Transverse colon (tissue), 4 donors: Measurements from ENCODE around the gene SPACA6. TPM values are rescaled to one million over a fixed set of nuclear protein-coding genes. Genes with fewer than 3 reads are reported as not detected.
A peak's percentile ranks its signal among the peaks of the same experiment; 100 is the strongest.

ENCODE experiments used
- DNase-seq: peaks from one replicate; pipeline ENCODE4 v3.0.0-alpha.2; 2019
- H3K27ac ChIP-seq, 4 donors: fragments of 200-600 bp; sonication (generic); 2 replicates each; pipeline ENCODE4 v1.5.1; 2016 to 2018; ENCODE audit warnings: inconsistent platforms in 4 of 4
- H3K27me3 ChIP-seq: fragments of 200-600 bp; sonication (generic); 2 replicates; pipeline ENCODE4 v1.5.1; 2017; ENCODE audit warnings: inconsistent platforms
- H3K36me3 ChIP-seq, 4 donors: fragments of 200-600 bp; sonication (generic); 2 replicates each; pipeline ENCODE4 v1.5.1; 2017 to 2019; ENCODE audit warnings: inconsistent platforms in 4 of 4
- H3K4me1 ChIP-seq, 4 donors: fragments of 200-600 bp; sonication (generic); 2 replicates each; pipeline ENCODE4 v1.5.1; 2017 to 2020; ENCODE audit warnings: inconsistent platforms in 4 of 4
- H3K4me3 ChIP-seq, 4 donors: fragments of 200-600 bp; sonication (generic); 1 replicate in 1 of 4; 2 replicates in 3 of 4; pipeline versions ENCODE4 v1.5.1 to v1.6.1; 2017 to 2019; ENCODE audit warnings: inconsistent platforms in 4 of 4
- H3K9me3 ChIP-seq, 2 donors: fragments of 200-600 bp; sonication (generic); 2 replicates each; pipeline ENCODE4 v1.5.1; 2017 to 2019; ENCODE audit warnings: inconsistent platforms in 2 of 2
- EP300 ChIP-seq: sonication (generic); formaldehyde crosslinking; IDR thresholded peaks from one replicate; pipeline ENCODE4 v1.6.1; 2017; ENCODE audit warnings: antibody characterized with exemption, low read depth
- POLR2A ChIP-seq: fragments of 450-650 bp; IDR thresholded peaks from one replicate; pipeline ENCODE4 v1.6.1; 2016; ENCODE audit warnings: antibody characterized with exemption, mild to moderate bottlenecking, moderate library complexity
- POLR2AphosphoS5 ChIP-seq, 3 donors: sonication (generic); formaldehyde crosslinking; IDR thresholded peaks; one replicate each; pipeline ENCODE4 v1.6.1; 2016; ENCODE audit warnings: antibody characterized with exemption in 3 of 3
- WGBS, 2 donors: methylation state at CpG; one replicate each; pipeline ENCODE4 v1.1.5; 2018; ENCODE audit warnings: low coverage in 1 of 2; 5-methylcytosine and 5-hydroxymethylcytosine counted together
- in situ Hi-C, 4 donors: fragments of 200-750 bp; cut with MboI; loops; one replicate each; pipeline versions ENCODE4 v1.15.0 to v1.15.1; 2017; ENCODE audit warnings: low sequenced_read_pairs in 3 of 4, low pct_ligation_motif_present in 1 of 4, low pct_unique_long_range_greater_than_20kb in 1 of 4
- intact Hi-C: fragments of 100-400 bp; cut with DNase I; formaldehyde crosslinking; loops from one replicate; pipeline ENCODE4 v1.15.1; 2023; ENCODE audit warnings: low total_unique reads
- total RNA-seq, 4 donors: library from RNA; depleted of rRNA; stranded (reverse); fragments of >200 nt; gene quantifications; one replicate each; pipeline ENCODE4 v1.1.0, GENCODE V29; 2016
- TF ChIP-seq, protein P1 (sequence below), 5 experiments: fragments of 200-600 bp in 3 of 5; fragments of 450-650 bp in 2 of 5; sonication (generic) in 3 of 5; IDR thresholded peaks; 1 replicate in 2 of 5; 2 replicates in 3 of 5; pipeline ENCODE4 v1.5.1; 2016 to 2017; ENCODE audit warnings: antibody characterized with exemption in 5 of 5, inconsistent platforms in 3 of 5, mild to moderate bottlenecking in 2 of 5, moderate library complexity in 1 of 5

The SPACA6 gene
- total RNA-seq, 4 donors from 2014 or later: 2.3 to 25.1 (median 12.4) TPM

DNA sequence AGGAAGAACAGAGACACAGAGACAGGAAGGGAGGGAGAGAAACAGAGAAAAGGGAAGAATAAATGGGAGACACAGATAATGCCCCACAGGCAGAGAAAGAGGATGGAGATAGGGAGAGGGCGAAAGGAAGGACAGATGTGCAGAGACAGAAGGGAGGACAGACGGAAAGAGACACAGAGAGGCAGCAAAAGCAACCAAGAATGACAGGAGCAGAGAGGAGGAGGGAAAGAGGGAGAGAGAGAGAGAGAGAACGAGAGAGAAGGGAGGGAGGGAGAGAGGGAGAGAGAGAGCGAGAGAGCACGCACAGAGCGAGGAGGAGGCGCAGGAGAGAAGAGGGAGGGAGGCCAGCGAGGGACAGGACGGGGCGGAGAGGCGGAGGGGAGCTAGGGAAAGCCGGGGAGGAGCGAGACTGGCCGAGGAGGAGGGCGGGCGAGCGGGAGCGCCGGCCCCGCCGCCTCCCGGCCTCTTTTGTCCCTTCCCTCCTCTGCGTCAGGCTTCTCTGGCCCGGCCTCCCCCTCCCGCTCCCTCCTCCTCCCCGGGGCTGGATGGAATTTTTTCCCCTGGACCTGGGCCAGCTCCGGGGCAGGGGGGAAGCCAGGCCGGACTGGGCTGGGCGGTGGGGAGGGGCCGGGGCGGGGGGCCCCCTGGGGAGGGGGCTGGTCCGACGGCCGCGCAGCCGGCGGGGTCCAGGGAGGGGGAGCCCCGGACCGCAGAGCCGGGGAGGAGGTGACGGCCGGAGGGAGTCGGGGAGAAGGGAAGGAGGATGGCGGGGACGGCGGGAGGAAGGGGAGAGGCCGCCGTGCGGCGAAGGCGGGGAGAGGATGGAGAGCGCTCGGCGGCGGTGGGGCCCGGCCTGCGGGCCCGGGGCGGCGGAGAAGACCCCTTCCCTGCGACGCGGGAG lies 4.2 kb upstream of the SPACA6 start:
- peaks cover 33% of the 10 kb centered on the region for H3K27me3 ChIP-seq
- 1 to 7% methylated on average over 5 to 59 of the region's 63 CpGs for WGBS, 2 donors
- TF ChIP-seq POLR2A (peak; percentile 22), EP300 (no peak), POLR2AphosphoS5 (IDR thresholded peaks at IDR 0.05) (peak; percentile 34 to 74 (median 46))
- TF ChIP-seq, protein P1, sequence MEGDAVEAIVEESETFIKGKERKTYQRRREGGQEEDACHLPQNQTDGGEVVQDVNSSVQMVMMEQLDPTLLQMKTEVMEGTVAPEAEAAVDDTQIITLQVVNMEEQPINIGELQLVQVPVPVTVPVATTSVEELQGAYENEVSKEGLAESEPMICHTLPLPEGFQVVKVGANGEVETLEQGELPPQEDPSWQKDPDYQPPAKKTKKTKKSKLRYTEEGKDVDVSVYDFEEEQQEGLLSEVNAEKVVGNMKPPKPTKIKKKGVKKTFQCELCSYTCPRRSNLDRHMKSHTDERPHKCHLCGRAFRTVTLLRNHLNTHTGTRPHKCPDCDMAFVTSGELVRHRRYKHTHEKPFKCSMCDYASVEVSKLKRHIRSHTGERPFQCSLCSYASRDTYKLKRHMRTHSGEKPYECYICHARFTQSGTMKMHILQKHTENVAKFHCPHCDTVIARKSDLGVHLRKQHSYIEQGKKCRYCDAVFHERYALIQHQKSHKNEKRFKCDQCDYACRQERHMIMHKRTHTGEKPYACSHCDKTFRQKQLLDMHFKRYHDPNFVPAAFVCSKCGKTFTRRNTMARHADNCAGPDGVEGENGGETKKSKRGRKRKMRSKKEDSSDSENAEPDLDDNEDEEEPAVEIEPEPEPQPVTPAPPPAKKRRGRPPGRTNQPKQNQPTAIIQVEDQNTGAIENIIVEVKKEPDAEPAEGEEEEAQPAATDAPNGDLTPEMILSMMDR (IDR thresholded peaks at IDR 0.05): peak in 1 of 5 experiments; percentile 12
- intact Hi-C loops: loop anchor here (2.0 kb wide), 1 partner anchor 14 kb away; no protein-coding TSS in a partner anchor
- in situ Hi-C loops: no loop called here
- H3K36me3 ChIP-seq: no peaks in the 10 kb centered on the region
- H3K4me1 ChIP-seq: peaks cover 7 to 47% (median 19%) of the 10 kb centered on the region in 4 donors
- DNase-seq: peak; percentile 82
- peak overlapping the region; percentile 92 to 98 (median 96) for H3K27ac ChIP-seq
- H3K4me3 ChIP-seq: peak overlapping the region; percentile 73 to 92 (median 77)
- H3K9me3 ChIP-seq: no peaks in the 10 kb centered on the region

DNA sequence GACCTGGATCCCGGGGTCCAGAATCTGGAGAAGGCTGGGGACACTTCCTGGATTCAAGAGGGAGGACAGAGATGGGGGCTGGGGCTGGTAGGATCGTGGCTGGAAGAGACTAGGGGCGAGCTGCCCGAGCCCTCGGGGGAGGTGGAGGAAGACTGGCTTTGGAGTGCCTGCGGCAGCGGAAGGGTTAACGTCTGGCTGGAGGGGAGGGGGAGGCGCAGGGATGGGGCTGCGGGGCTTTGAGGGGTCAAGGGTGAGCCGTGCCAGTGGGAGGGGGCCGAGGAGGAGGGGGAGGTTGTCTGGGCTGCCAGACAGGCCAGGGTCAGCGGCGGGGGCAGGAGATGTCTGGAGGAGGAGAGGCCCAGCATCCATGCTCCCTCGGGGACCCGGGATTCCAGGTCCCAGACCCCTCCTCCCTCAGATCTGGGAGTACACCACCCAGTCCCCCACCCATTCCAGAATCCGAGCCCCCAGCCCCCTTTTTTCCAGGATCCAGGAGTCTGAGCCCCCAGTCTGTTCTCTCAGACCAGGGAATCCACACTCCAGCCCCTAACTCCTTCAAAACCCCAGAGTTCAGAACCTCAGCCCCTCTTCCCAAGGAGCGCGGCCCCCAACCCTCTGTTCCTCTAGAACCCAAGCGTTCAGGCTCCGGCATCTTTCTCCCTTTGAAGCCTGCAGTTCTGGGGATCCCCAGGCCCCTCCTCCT lies 3.2 kb upstream of the SPACA6 start:
- intact Hi-C loops (loop anchor here (2.0 to 10.0 kb wide), 3 partner anchors 13 to 575 kb away; partner anchors contain the start of genes NKG7 and ZNF766), in situ Hi-C loops (no loop called here)
- Histone ChIP-seq H3K36me3 (no peaks in the 10 kb centered on the region), H3K27ac (peak overlapping the region; percentile 92 to 98 (median 96)), H3K27me3 (peaks cover 33% of the 10 kb centered on the region), H3K4me1 (peaks cover 7 to 47% (median 19%) of the 10 kb centered on the region in 4 donors), H3K4me3 (peak overlapping the region; percentile 73 to 92 (median 77)), H3K9me3 (no peaks in the 10 kb centered on the region)
- 3% methylated on average over 20 of the region's 21 CpGs; no CpG with 5 or more reads in 1 of the 2 donors for WGBS, 2 donors
- no peak for TF ChIP-seq EP300
- TF ChIP-seq, protein P1 (IDR thresholded peaks at IDR 0.05): no peak
- TF ChIP-seq POLR2AphosphoS5 (IDR thresholded peaks at IDR 0.05): no peak
- no peak for TF ChIP-seq POLR2A
- DNase-seq: peak; percentile 28

DNA sequence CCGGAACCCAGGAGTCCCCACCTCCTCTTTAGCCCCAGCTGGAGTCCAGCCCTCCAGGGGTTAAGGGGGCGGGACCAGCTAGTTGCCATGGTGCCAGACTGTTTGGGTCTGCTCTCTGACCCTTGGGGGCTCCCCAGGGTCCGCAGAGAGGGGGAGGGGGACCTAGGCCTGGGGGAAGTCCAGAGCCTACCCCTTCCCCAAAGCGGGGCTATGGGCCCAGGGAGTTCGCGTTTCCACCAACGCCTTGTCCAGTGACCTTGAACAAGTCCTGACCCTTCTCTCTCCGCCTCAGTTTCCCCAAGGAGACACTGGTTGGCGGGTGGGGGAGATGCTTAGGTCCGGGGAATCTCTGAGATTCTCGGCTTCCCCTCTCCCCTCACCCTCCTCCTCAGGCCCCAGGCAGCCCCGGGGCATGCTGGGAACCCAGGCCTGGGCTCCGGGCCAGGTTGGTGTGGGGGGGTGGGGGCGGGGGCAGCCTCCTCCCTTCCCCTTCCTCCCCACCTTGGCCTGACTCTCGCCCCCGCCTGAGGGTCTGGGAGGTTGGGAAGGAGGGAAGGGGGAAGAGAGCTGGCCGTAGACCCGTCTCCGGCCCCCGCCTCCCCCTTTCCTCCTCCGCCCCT lies 2.6 kb upstream of the SPACA6 start:
- Histone ChIP-seq H3K36me3 (no peaks in the 10 kb centered on the region), H3K27ac (peak overlapping the region; percentile 92 to 98 (median 96)), H3K9me3 (no peaks in the 10 kb centered on the region), H3K27me3 (peaks cover 33% of the 10 kb centered on the region), H3K4me3 (peak overlapping the region; percentile 73 to 92 (median 77)), H3K4me1 (peaks cover 7 to 47% (median 19%) of the 10 kb centered on the region in 4 donors)
- intact Hi-C loops (loop anchor here (10.0 kb wide), 2 partner anchors 316 to 574 kb away; partner anchors contain the start of genes NKG7 and ZNF766), in situ Hi-C loops (no loop called here)
- peak; percentile 59 for DNase-seq
- TF ChIP-seq EP300 (no peak), POLR2AphosphoS5 (IDR thresholded peaks at IDR 0.05) (peak in 2 of 3 donors; percentile 55 to 57)
- WGBS, 2 donors: 4% methylated on average over 21 of the region's 21 CpGs; no CpG with 5 or more reads in 1 of the 2 donors

DNA sequence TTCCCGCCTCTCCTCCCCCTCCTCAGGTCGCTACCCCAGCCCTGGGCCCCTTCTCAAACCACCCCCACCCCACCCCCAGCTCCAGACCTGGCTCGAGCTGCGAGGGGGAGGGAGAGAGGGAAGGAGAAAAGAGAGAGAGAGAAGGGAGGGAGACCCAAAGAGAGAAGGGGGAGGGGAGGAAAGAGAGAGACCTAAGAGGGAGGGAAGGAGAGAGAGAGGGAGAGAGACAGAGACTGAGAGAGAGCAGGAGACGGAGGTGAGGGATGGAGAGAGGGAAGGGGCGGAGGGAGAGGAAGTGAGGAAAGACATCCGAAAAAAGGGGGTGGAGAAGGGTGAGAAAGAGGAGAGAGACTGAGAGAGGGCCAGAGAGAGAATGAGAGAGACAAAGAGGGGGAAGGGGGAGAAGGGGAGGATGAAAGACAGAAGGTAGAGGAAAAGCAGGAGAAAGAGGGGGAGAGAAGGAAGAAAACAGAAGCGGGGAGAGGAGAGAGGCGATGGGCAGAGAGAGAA lies 2.0 kb upstream of the SPACA6 start:
- peaks cover 7 to 47% (median 19%) of the 10 kb centered on the region in 4 donors for H3K4me1 ChIP-seq
- peak overlapping the region; percentile 73 to 92 (median 77) for H3K4me3 ChIP-seq
- in situ Hi-C loops (no loop called here), intact Hi-C loops (loop anchor here (10.0 kb wide), 2 partner anchors 316 to 574 kb away; partner anchors contain the start of genes NKG7 and ZNF766)
- H3K9me3 ChIP-seq: no peaks in the 10 kb centered on the region
- DNase-seq: no peak
- H3K27me3 ChIP-seq: peaks cover 33% of the 10 kb centered on the region
- H3K36me3 ChIP-seq: no peaks in the 10 kb centered on the region
- WGBS, 2 donors: 21 to 33% methylated on average over 4 to 9 of the region's 9 CpGs
- TF ChIP-seq, protein P1 (IDR thresholded peaks at IDR 0.05): no peak
- TF ChIP-seq POLR2AphosphoS5 (IDR thresholded peaks at IDR 0.05) (no peak), EP300 (no peak)
- peak overlapping the region; percentile 92 to 98 (median 96) for H3K27ac ChIP-seq
